Hindlimb muscle (tissue), 1 donor: ENCODE measurements around the gene PPP1R15A. TPM values are rescaled to one million over a fixed set of nuclear protein-coding genes. Genes with fewer than 3 reads are reported as not detected.
"Not testable (repeated sequence)": the region's sequence is repeated elsewhere in the genome, so short reads cannot be mapped to it uniquely, and the experiment has no call there.

Experiments
- DNase-seq: peaks from one replicate; pipeline ENCODE4 v3.0.0-alpha.2; 2013
- polyA plus RNA-seq: library from polyadenylated mRNA; unstranded; fragments of 120-200 nt; gene quantifications from one replicate; pipeline ENCODE4 v1.2.1, GENCODE V29; 2013; ENCODE audit not compliant: insufficient read length

The PPP1R15A gene
- polyA plus RNA-seq, 1 donor: 59.4 TPM

GRCh38 chr19:48915757-48916156 lies 43.5 kb downstream of the PPP1R15A start:
- DNase-seq: no peak

DNA sequence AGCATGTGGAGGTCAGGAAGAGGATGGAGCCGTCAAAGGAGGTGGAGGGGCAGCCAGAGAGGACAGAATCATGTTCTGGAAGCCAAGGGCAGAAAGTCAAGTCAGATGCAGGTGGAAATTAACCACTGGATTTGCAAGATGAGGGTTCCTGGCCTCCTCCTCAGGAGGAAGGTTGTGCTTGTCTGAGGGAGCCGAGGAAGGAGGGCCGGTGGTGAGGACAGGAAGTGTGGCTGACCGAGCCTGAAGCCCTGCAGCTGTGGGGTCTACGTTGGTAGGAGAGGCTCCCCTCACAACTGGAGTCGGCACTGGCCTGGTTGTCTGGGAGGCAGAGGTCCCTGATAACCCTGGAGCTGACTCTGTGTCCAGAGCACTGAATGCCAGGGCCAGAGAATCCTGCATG lies 45.9 kb downstream of the PPP1R15A start:
- no peak for DNase-seq

DNA sequence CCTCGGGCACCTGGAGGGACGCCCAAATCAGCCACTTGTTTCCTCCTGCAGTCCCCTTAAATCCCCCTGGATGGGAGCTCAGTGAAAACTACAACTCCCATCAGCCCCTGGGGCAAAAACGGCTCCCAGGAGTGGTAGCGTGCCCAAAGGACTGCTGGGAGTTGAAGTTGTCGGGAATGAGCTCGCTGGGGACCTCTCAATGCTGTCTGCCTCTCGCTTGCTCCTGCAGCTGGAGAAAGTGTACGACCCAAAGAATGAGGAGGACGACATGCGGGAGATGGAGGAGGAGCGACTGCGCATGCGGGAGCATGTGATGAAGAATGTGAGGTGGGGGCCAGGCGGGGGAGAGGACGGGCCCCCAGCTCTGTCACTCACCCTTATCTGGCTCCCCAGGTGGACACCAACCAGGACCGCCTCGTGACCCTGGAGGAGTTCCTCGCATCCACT lies 46.6 kb downstream of the PPP1R15A start:
- DNase-seq: no peak

- not testable (repeated sequence) for DNase-seq
Observed at GRCh38 chr19:48919271-48919670, 47.0 kb downstream of the PPP1R15A start.

DNA sequence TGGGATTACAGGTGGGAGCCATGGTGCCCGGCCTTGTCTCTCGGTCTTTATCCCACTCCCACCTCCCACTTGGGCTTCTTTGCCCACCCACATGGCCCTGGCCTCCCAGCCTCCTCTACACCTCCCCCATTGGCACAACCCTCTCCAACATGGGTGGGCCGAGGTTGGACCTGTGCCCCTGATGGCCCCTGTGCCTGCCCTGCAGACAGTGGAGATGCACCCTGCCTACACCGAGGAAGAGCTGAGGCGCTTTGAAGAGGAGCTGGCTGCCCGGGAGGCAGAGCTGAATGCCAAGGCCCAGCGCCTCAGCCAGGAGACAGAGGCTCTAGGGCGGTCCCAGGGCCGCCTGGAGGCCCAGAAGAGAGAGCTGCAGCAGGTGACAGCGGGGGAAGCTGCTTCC lies 48.7 kb downstream of the PPP1R15A start:
- no peak for DNase-seq

DNA sequence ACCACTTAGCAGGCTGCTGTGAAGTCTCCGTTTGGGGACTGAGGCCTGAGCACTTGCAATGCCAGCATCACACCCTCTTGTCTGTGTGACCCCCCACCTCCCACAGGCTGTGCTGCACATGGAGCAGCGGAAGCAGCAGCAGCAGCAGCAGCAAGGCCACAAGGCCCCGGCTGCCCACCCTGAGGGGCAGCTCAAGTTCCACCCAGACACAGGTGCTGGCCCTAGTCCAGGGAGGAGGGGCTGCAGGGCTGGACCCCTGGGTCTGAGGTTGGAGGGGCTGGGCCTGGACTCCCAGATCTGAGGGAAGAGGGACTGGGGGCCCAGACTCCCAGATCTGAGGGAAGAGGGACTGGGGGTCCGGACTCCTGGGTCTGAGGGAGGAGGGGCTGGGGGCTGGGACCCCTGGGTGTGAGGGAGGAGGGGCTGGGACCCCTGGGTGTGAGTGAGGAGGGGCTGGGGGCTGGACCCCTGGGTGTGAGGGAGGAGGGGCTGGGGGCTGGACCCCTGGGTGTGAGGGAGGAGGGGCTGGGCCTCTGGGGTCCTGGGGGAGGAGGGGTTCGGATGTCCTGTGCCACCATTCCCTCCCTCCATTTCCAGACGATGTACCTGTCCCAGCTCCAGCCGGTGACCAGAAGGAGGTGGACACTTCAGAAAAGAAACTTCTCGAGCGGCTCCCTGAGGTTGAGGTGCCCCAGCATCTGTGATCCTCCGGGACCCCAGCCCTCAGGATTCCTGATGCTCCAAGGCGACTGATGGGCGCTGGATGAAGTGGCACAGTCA lies 49.7 kb downstream of the PPP1R15A start:
- DNase-seq: no peak

- no peak for DNase-seq
Observed at GRCh38 chr19:48922548-48923490, 50.6 kb downstream of the PPP1R15A start.

DNA sequence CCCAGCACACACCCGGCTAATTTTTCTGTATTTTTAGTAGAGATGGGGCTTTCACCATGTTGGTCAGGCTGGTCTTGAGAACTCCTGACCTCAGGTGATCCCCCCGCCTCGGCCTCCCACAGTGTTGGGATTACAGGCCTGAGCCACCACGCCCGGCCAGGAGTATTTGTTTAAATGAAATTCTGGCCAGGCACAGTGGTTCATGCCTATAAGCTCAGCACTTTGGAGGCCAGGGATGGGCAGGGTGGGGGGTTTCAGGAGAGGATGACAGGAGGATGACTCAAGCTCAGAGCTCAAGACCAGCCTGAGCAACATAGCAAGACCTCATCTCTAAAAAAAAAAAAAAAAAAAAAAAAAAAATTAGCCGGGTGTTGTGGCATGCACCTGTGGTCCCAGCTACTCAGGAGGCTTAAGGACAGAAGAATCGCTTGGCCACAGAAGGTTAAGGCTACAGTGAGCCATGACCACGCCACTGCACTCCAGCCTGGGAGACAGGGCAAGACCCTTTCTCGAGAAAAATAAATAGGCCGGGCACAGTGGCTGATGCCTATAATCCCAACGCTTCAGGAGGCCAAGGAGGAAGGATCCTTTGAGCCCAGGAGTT lies 53.1 kb downstream of the PPP1R15A start:
- DNase-seq: no peak

Other genes starting within 250 kb of the PPP1R15A start
- gene DBP, start 235.0 kb upstream of the PPP1R15A start, polyA plus RNA-seq: 7.9 TPM
- 7.8 TPM for gene CA11, start 226.2 kb upstream of the PPP1R15A start, polyA plus RNA-seq
- gene NTN5, start 199.4 kb upstream of the PPP1R15A start, polyA plus RNA-seq: 0.72 TPM
- 1.2 TPM for gene FUT2, start 176.4 kb upstream of the PPP1R15A start, polyA plus RNA-seq
- 192 TPM for gene MAMSTR, start 152.7 kb upstream of the PPP1R15A start, polyA plus RNA-seq
- 32.8 TPM for gene RASIP1, start 131.8 kb upstream of the PPP1R15A start, polyA plus RNA-seq
- 0.96 TPM for gene IZUMO1, start 125.5 kb upstream of the PPP1R15A start, polyA plus RNA-seq
- gene FUT1, start 119.8 kb upstream of the PPP1R15A start, polyA plus RNA-seq: 1.2 TPM
- gene FGF21, start 116.9 kb upstream of the PPP1R15A start, polyA plus RNA-seq: not detected
- 28.5 TPM for gene BCAT2, start 61.4 kb upstream of the PPP1R15A start, polyA plus RNA-seq
- gene HSD17B14, start 35.9 kb upstream of the PPP1R15A start, polyA plus RNA-seq: 3.8 TPM
- 40.4 TPM for gene PLEKHA4, start 3.8 kb upstream of the PPP1R15A start, polyA plus RNA-seq
- not detected for gene TULP2, start 26.3 kb downstream of the PPP1R15A start, polyA plus RNA-seq
- gene NUCB1, start 27.9 kb downstream of the PPP1R15A start, polyA plus RNA-seq: 175 TPM
- 0.93 TPM for gene DHDH, start 61.3 kb downstream of the PPP1R15A start, polyA plus RNA-seq
- 39.3 TPM for gene BAX, start 82.5 kb downstream of the PPP1R15A start, polyA plus RNA-seq
- 701 TPM for gene FTL, start 92.9 kb downstream of the PPP1R15A start, polyA plus RNA-seq
- gene GYS1, start 120.9 kb downstream of the PPP1R15A start, polyA plus RNA-seq: 108 TPM
- 61.0 TPM for gene RUVBL2, start 121.5 kb downstream of the PPP1R15A start, polyA plus RNA-seq
- not detected for gene LHB, start 144.7 kb downstream of the PPP1R15A start, polyA plus RNA-seq
- gene CGB3, start 151.9 kb downstream of the PPP1R15A start, polyA plus RNA-seq: not detected
- not detected for gene CGB2, start 159.5 kb downstream of the PPP1R15A start, polyA plus RNA-seq
- gene CGB1, start 164.5 kb downstream of the PPP1R15A start, polyA plus RNA-seq: not detected
- not detected for gene CGB5, start 171.4 kb downstream of the PPP1R15A start, polyA plus RNA-seq
- gene CGB8, start 176.7 kb downstream of the PPP1R15A start, polyA plus RNA-seq: not detected
- 2.3 TPM for gene CGB7, start 185.3 kb downstream of the PPP1R15A start, polyA plus RNA-seq
- 5.8 TPM for gene NTF4, start 192.4 kb downstream of the PPP1R15A start, polyA plus RNA-seq
- gene KCNA7, start 200.3 kb downstream of the PPP1R15A start, polyA plus RNA-seq: 9.8 TPM
- 259 TPM for gene SNRNP70, start 213.0 kb downstream of the PPP1R15A start, polyA plus RNA-seq
- gene LIN7B, start 241.9 kb downstream of the PPP1R15A start, polyA plus RNA-seq: 13.4 TPM
- gene C19orf73, start 246.7 kb downstream of the PPP1R15A start, polyA plus RNA-seq: 0.54 TPM
- 10.0 TPM for gene PPFIA3, start 247.1 kb downstream of the PPP1R15A start, polyA plus RNA-seq